ENCODE data around the gene PJA1. TPM values are rescaled to one million over a fixed set of nuclear protein-coding genes. Genes with fewer than 3 reads are reported as not detected.

Gene PJA1
- total RNA-seq, 1 donor from 2014 or later, result 29.7 TPM

DNA sequence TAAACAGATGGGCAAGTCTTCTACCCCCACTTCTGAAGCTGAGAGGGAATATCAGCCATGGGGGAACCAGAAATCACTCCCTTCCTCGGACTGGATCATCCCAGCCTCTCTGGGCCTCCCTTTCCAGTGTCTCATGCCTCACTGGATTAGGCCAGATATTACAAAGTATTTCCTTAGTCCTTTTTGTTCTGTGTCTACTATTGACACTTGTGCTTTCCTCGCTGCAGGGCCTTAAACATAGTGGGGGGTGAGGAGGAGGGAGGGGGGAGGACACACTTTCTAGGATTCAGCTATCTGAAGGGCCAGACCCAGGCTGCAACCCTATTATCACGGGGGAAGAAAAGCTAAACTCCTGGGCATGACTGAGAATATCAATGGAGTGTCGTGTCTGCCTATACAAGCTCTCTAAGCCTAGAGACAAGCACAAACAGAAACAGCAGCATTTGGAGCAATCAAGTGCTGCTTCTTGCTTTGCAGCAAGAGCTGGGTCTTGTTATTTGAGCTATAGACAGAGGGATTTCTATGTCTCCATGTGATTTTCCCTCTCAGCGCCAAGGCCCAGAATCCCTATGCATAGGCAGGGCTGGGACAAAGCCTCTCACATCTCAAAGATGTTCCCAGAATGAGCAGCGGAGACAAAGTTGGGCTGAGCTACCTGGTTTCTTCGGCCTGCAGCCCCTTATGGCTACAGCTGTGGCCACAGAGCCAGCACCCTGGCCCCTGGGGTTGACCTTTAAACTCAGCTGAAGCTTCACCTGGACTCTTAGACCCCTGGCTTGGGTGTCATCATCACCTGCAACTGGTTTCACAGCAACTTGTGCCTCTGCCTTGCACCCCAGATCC lies 20.2 kb downstream of the PJA1 start:
- H3K27me3 Mint-ChIP-seq (ENCODE audit: unreplicated experiment), result no peaks in the 10 kb centered on the region
- no peak overlapping the region for H3K27ac Mint-ChIP-seq (ENCODE audit: unreplicated experiment)
- DNase-seq (ENCODE audit: extremely low spot score, unreplicated experiment), result no peak
- no peaks in the 10 kb centered on the region for H3K36me3 Mint-ChIP-seq (ENCODE audit: unreplicated experiment)
- H3K9me3 Mint-ChIP-seq (ENCODE audit: unreplicated experiment), result no peaks in the 10 kb centered on the region
- no peaks in the 10 kb centered on the region for H3K4me1 Mint-ChIP-seq (ENCODE audit: unreplicated experiment)
- H3K4me3 Mint-ChIP-seq (ENCODE audit: unreplicated experiment), result no peak overlapping the region
- TF ChIP-seq CTCF (IDR thresholded peaks at IDR 0.05), result no peak

DNA sequence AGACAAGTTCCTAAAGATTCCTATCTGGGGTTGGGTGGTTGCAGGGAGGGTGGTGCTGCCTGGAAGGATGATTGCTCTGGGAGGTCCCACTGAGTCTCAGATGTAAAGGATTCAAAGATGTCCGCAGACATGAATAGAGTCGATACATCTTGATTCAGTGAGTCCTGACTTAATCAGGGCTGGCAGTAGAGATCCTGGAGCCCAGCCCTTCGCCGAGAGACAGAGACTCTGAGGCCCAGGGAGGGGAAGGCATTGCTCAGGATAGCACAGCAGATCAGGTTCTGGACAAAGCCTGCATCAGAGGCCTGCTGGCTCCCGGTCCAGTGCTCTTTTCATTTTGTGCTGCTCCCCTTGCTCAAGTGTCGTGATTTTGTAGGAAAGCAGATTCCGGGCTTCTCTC lies 21.7 kb downstream of the PJA1 start:
- no peak overlapping the region for H3K27ac Mint-ChIP-seq (ENCODE audit: unreplicated experiment)
- no peak overlapping the region for H3K4me3 Mint-ChIP-seq (ENCODE audit: unreplicated experiment)
- H3K36me3 Mint-ChIP-seq (ENCODE audit: unreplicated experiment), result no peaks in the 10 kb centered on the region
- no peak for TF ChIP-seq CTCF (IDR thresholded peaks at IDR 0.05)
- DNase-seq (ENCODE audit: extremely low spot score, unreplicated experiment), result no peak
- no peaks in the 10 kb centered on the region for H3K27me3 Mint-ChIP-seq (ENCODE audit: unreplicated experiment)
- H3K4me1 Mint-ChIP-seq (ENCODE audit: unreplicated experiment), result peaks cover 5% of the 10 kb centered on the region
- no peaks in the 10 kb centered on the region for H3K9me3 Mint-ChIP-seq (ENCODE audit: unreplicated experiment)

DNA sequence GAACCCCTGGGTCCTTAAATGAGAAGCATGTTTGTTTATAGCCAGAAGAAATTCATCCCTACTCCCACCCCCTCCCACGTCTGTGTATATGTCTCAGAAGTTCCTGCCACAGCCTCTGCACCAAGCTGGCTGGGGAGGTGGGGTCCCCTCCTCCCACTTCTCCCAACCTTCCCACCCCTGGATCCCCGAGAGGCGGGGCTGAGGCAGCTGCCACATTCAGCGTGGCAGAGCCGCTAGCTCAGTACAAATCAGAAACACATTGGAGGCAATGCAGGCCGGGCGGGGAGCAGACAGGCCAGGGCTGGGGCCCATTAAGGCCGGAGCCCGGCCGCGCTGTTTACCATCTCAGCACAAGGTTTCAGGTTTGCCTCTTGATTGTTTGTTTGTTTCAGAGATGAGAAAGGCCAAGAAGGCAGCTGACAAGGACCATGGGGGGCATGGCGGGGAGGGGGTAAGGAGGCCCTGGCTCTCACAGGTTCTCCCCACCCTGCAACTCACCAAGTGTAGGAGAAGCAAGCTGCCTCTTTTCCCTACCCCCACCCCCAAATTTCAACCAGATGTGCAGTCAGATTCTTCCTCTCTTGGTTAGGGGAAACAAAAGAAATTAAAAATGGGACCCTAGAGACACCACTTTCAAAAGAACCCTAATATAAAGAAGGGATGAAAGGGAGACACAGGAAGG lies 22.3 kb downstream of the PJA1 start:
- Mint-ChIP-seq H3K9me3 (ENCODE audit: unreplicated experiment) (no peaks in the 10 kb centered on the region), H3K27me3 (ENCODE audit: unreplicated experiment) (no peaks in the 10 kb centered on the region), H3K36me3 (ENCODE audit: unreplicated experiment) (no peaks in the 10 kb centered on the region), H3K4me1 (ENCODE audit: unreplicated experiment) (peaks cover 9% of the 10 kb centered on the region), H3K27ac (ENCODE audit: unreplicated experiment) (no peak overlapping the region), H3K4me3 (ENCODE audit: unreplicated experiment) (no peak overlapping the region)
- no peak for TF ChIP-seq CTCF (IDR thresholded peaks at IDR 0.05)
- no peak for DNase-seq (ENCODE audit: extremely low spot score, unreplicated experiment)

DNA sequence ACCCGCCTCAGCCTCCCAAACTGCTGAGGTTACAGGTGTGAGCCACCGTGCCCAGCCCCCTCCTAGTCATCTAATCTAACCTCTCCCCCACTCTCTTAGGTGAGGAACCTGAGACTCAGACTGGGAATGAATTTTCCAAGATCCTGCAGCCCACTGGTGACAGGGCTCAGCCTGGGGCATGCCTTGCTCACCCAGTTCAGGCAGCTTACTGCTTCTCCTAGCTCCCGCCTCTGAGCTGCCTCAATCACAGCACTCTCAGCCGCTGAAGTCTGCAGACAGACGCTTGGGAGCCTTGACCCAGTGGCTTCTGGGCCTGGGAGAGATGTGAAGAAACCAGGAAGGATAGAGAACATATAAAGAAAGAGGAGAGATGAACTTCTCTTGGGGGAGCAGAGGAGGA lies 24.4 kb downstream of the PJA1 start:
- no peak for TF ChIP-seq CTCF (IDR thresholded peaks at IDR 0.05)
- Mint-ChIP-seq H3K4me3 (ENCODE audit: unreplicated experiment) (no peak overlapping the region), H3K9me3 (ENCODE audit: unreplicated experiment) (no peaks in the 10 kb centered on the region), H3K27me3 (ENCODE audit: unreplicated experiment) (no peaks in the 10 kb centered on the region), H3K27ac (ENCODE audit: unreplicated experiment) (no peak overlapping the region), H3K4me1 (ENCODE audit: unreplicated experiment) (peaks cover 19% of the 10 kb centered on the region), H3K36me3 (ENCODE audit: unreplicated experiment) (no peaks in the 10 kb centered on the region)
- no peak for DNase-seq (ENCODE audit: extremely low spot score, unreplicated experiment)

GRCh38 chrX:69139516-69139915 lies 25.7 kb downstream of the PJA1 start:
- DNase-seq (ENCODE audit: extremely low spot score, unreplicated experiment), result no peak
- Mint-ChIP-seq H3K4me1 (ENCODE audit: unreplicated experiment) (peaks cover 19% of the 10 kb centered on the region), H3K36me3 (ENCODE audit: unreplicated experiment) (no peaks in the 10 kb centered on the region), H3K27me3 (ENCODE audit: unreplicated experiment) (no peaks in the 10 kb centered on the region), H3K27ac (ENCODE audit: unreplicated experiment) (no peak overlapping the region), H3K9me3 (ENCODE audit: unreplicated experiment) (no peaks in the 10 kb centered on the region), H3K4me3 (ENCODE audit: unreplicated experiment) (no peak overlapping the region)
- no peak for TF ChIP-seq CTCF (IDR thresholded peaks at IDR 0.05)

Measured in osteocyte (in vitro differentiated cells).